GM18873 (cell line): ENCODE data around the gene TSR3.
"Not testable (repeated sequence)": the region's sequence is repeated elsewhere in the genome, so short reads cannot be mapped to it uniquely, and the experiment has no call there.

Experiments used
- ATAC-seq: cut with Tn5 transposase; IDR thresholded peaks from one replicate; pipeline ENCODE4 v1.9.1; 2021; ENCODE audit warnings: mild to moderate bottlenecking, moderate library complexity, moderate number of reproducible peaks; ENCODE audit not compliant: unreplicated experiment, low FRiP score

Gene TSR3

DNA sequence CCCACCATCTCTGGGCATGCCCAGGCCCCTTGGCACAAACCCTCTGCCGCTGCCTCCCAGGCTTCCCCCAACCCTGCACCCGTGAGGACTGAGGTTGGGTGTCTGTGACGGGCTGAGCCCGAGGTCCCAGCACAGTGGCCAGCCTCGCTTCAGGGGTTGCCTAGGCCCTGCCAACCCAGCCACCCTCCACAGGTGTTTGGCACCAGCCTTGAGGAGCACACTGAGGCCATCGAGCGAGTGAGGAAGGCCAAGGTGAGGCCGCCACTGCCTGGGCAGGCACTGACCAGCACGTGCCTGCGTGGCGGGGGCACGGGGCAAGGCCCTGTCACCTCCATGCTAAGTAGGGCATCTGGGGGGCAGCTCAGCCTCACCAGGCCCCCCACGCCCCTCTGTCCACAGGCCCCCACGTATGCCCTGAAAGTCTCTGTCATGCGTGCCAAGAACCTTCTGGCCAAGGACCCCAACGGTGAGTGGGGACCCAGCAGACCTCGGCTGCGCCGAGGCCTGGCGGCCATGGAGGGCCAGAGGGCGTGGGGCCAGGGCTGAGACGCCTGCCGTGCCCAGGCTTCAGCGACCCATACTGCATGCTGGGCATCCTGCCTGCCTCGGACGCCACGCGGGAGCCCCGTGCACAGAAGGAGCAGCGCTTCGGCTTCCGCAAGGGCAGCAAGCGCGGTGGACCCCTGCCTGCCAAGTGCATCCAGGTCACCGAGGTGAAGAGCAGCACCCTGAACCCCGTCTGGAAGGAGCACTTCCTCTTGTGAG is 10.8 kb downstream of the TSR3 start:
- no peak for ATAC-seq

DNA sequence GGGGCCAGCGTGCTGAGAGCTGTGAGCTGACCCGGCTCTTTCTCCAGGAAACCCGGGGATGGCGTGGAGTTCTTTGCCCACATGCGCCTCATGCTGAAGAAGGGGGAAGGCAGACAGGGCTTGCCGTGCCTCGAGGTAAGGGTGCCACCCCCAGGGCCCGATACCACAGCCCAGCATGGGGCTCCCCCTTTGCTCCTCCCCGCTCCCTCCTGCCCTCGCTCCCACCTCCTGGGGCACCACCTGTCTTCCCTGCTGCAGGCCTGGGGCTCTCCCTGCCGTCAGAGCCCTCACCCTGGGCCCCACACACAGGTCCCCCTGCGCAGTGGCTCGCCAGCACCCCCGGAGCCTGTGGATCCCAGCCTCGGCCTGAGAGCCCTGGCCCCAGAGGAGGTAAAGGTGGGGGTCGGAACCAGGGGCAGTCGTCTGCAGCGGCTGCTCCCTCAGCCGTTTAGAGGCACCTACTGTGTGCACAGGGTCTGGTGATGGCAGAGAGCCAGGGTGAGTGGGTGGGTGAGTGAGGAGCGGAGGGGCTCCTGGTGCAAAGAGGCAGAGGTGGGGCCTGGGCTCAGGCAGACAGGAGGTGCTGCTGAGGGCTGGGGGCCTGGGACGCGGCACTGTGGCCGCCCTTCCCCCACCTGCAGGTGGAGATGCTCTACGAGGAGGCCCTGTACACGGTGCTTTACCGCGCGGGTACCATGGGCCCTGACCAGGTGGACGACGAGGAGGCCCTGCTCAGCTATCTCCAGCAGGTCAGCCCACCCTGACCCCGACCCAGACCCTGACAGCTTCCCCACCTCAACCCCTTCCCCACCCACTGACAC is 12.6 kb downstream of the TSR3 start:
- ATAC-seq: no peak

DNA sequence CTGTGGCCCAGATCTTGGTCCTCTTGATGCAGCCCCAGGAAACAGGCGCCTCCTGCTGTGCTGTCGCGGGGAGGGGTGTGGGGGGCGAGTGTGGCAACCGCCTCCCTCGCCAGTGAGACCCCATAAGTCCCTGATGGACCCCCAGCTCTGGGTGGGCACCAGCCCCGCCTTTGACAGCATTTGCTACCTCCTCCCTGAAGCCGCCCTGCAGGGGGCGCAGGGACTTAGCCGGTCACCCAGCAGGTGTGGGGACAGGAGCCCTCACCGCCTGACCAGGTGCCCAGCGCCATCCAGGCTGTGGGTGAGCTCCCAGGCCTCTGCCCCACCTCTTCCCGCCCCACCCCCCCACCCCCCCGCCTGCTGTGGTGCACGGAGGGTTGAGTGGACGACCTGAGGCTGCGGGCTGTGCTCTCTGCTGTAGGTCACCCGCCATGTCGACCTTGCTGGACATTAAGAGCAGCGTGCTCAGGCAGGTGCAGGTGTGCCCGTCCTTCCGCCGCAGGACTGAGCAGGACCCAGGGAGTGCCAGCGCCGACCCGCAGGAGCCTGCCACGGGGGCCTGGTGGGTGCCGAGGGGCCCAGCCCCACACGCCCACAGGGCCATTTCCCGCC is 13.5 kb downstream of the TSR3 start:
- ATAC-seq: no peak

DNA sequence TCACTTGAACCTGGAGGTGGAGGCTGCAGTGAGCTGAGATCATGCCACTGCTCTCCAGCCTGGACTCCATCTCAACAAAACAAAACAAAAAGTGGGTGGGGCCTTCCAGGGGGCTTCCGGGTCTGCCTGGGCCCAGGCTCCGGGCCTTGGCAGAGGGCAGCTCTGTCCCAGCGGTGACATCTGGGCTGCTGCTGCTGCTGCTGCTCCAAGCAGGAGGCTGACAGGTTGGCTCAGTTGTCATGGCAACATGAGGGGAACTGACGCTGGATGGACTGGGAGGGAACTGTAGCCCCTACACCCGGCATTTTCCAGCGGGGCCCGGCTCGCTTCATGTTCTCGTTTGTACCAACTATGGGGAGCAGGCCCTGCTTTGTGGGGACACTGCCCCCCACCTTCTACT is 14.2 kb downstream of the TSR3 start:
- no peak for ATAC-seq

DNA sequence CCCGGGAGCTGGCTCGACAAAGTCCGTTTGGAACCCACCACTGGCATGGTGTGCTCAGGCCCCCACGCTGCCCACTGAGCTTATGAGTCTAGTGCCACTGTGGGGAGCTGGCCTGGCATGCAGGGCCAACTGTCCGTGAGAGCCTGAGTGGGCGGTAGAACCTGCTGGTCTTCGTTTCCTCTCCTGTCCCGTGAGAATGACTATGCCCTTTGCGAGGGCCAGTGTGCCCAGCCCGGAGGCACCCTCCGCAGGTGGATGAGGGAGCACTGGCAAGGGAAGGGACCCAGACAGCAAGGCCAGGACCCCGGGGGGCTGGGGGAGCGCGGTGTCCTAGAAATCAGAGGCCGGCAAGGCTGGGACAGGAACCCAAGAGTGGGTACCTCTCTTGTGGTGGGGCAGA is 15.1 kb downstream of the TSR3 start:
- ATAC-seq: no peak

DNA sequence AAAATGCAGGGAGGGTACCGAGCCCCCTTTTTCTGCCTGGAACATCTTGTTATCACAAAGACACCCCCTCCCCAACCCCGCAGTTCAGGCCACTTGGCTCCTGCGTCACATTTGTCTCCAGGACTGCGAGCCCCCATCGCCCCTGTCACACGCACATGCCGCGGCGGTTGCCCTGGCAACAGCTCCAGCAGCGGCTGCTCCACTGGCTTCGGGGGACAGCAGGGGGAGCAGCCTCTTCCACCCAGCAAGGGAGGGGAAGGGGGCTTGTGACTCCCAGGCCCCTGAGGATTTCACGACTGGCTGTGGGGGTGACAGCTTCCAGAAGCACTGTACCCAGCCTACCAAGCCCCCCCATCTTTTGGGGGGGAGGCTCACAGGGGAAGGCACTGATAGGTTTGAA is 15.7 kb downstream of the TSR3 start:
- no peak for ATAC-seq

DNA sequence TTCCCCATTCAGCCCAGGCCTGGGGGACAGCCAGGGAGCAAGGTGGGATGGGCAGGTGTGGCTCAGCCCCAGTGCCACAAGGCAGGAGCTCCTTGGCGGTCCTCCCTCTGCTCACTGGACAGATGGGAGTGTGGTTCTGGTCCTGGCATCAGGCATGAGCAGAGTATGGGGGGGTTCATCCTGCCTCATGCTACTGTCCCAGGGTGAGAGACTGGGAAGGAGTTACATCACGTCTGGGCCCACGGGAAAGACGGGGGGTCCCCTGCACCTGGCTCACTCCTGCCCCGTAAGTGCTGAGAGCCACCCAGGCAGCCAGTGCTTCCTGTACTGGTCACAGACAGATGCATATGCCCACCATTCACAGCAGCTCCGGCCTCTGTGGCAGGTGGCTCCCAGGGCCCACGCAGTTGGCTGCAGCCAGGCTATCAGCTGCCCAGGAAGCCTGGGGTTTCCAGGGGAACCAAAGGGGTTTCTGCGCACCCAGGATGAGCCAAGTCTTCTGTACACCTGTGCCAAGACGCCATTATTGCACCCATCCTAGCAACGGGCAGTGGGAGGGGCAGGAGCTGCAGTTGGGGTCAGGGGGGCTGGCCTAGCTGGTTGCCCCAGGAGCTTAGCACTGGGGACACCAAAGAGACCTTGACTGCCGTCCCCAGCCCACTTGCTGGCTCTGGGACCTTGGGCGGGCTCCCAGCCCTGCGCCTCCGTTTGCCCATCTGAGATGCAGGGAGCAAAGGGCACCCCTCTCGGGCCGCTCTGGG is 16.3 kb downstream of the TSR3 start:
- ATAC-seq: no peak

DNA sequence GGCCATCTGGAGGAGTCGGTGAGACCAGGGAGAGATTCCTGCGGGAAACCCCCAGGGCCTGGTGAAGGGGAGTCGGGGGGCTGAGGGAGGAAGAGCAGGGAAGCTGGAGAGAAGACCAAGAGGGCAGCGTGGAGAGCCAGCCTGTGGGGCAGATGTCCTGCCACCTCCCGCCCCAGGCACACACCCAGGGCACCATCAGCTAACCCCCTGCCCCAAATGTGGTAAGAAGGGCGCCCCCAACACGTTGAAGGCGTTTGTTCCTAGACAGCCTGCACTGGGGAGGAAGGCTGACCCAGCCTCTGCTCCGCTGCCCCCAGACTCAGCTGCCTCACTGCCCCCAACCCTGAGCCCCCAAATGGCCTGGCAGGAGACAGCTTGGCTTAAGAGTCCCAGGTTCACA is 16.9 kb downstream of the TSR3 start:
- ATAC-seq: no peak

DNA sequence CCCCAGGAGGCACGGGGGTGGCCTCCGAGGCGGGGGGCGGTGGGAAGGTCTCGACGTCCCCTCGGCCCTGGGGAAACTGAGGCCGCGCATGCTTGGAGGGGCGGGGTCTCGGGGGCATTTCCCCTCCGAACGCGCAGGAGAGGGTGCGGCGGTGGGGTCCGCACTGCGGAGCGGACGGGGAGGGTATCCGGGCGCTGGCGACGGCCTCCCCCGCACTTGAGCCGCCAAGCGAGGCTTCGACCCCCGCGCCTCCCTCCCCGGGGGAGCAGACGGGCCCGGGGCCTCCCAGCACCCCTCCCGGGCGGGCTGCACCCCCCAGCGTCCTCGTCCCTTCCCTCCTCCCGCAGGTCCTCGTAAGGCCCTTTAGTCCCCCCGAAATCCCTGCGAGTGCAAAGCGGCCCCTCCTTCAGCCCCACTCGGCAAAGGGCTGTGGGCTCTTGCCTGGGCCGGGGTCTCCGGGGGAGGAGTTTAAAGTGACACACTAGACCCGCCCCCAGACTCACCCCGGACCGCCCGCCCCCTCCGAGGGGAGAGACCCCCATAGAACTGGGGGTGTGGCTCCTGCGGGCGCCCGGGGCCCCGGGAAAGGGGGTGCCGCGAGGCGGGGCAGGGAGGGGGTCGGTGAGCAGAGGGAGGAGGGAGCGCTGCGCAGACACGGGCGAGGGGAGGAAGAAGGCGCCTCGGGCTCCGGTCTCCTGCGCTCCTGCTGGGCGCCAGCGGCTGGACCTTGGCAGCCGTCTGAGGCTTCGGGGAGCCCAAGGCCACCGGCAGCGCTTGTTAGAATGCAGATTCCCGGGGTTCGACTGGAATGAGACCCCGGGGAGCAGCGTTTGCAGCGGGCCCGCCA is 17.6 kb downstream of the TSR3 start:
- ATAC-seq: no peak

DNA sequence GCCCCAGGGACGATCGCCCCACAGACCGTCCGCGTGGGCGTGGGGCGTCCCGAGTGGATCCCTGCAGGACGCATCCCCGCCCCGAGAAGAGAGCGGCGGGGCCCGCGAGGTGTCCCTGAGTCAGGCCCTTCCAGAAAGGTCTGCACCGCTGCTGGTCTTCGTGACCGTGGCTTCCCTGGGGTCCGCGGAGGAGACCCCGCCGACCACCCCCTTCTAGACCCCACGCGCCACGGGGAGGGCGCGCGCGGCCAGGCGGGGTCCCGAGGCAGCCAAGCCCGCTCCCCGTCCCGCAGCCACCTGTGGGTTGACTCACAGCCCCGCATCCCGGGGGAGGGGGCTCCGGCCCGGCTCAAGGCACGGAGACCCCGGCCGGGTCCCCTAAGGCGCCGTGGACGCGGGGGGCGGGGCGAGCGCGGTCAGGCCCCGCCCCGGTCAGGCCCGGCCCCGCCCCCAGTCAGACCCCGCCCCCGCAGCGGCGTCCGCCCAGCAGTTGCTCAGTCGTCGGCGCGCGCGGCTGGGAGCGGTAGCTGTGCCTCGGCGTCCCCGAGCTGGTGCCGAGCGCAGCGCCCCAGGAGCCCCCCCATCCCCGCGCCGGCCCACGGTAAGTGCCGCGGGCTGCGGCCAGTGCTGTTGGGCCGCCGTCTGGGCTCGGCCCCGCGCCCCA is 18.4 kb downstream of the TSR3 start, which contains the start of gene BAIAP3:
BAIAP3 (plus strand) TSS at position 497 of the 664 bp plus-strand sequence. CDS start 4,905 bp downstream, outside the sequence.
- ATAC-seq: no peak

DNA sequence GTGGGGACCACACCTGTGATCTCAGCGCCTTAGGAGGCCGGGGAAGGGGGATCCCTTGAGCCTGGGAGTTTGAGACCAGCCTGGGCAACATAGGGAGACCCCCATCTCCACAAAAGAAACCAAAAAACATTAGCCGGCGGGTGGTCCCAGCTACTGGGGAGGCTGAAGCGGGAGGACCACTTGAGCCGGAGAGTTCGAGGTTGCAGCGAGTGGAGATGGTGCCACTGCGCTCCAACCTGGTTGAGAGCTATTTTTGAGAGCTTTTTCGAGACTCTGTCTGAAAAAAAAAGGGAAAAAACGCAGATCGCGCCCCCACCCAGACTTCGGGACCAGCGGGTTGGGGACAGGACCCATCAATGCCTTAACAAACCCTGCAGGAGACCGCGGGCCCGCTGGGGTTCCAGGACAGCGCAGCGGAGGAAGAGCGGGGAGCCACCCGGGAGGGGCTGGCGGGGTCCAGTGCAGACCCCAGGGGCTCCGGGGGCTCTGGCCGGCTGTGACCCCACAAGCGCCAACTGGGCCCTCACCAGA is 19.0 kb downstream of the TSR3 start:
- ATAC-seq: no peak

DNA sequence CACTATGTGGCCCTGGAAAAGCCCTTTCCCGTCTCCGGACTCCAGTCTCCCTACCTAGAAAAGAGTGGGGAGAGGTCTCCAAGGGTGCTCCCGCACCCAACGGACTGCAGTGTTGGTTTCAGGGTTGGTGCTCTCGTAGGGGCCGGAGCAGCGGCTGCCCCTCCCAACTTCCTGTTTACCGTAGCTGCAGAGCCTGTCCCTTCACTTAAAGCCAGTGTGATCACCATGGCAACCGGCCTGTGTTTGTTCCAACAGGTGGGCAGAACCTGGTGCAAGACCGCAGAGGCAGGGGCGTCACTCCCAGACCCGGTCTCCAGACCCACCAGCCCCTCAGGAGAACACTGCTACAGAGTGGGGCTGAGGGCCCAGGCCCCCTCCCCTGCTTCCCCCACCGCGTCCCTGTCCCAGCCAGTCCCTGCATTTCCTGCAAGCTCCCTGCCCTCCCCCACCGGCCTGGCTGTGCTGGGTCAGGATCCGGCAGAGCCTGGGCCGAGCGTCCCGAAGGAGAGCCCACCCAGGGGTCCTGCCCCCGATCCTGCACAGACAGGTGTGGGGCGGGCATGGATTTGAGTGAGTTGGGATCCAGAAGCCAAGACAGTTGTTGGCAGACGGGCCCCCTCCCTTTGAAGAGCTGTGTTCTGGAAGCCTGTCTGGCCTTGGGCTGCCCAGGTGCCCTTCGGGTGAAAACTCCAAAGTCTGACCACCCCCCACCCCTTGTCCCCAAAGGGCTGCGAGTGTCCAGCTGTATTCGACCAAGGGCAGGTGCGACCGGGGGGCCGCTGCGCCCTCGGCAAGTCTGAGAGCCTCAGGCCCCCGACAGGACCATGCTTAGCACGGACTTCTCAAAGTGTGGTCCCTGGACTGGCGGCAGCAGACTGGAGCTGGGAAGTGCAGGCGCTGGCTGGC is 19.7 kb downstream of the TSR3 start:
- no peak for ATAC-seq

DNA sequence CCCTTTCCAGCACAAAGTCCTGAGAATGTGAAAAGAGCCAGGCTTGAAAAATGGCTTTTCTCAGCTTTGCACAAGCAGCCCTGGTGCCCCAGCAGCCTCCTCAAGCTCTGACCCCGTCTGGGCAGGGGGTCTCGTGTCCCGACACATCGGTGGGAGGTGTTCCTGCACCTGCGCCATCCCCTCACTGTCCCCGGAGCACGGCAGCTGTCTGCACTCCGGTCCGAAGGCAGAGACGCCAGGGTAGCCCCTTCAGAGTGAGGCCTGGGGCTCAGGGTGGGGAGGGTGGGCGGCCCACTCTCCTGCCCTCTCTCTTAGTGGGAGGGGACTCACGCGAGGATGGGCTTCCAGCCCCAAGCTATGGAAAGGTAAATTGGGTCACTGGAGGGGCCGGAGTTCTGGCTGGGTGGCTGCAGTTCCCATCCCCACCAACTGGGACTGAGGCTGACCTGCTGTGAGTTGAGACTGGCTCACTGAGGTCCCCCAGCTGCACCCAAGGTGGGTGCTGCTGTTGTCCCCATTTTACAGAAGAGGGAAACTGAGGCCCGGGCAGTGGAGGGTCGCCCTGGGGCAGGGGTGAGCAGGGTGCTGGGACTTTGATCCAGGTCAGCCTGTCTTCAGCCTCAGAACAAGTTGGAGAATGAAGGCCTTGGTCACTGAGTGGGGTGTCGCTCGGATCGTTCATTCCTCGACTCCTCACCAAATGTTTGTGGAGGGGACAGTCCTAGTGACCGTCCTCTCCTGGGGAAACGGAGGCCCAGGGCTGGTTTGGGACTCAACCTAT is 20.6 kb downstream of the TSR3 start:
- ATAC-seq: no peak

DNA sequence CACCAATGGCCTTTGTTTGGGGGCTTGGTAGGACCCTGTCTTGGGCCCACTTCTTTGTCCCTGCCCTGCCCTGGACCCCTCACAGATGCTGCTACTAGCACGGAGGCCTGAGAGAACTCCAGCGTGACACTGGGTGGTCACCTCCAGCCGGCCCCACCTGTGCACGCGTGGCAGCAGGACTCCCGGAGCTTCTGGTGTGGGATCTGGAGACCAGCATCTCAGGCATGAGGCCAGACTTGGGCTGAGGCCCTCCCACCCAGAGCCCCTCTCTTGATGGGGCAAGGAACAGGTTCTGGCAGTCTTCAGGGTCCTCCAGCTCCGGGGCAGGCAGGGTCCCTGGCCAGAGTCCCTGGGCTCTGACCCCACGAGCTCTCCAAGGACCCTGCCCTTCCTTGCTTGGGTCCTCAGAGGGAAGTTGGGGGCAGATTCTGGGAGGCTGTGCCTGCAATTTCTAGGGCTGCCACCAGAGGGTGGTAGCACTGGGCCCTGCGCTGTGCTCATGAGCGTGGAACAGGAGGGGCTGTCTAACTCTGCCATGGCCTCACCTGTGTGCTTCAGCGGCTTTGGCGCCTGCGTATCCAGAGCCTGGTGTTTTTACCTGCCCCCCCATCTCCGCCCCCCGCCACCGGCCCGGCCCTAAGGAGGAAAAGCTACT is 21.3 kb downstream of the TSR3 start:
- ATAC-seq: no peak

DNA sequence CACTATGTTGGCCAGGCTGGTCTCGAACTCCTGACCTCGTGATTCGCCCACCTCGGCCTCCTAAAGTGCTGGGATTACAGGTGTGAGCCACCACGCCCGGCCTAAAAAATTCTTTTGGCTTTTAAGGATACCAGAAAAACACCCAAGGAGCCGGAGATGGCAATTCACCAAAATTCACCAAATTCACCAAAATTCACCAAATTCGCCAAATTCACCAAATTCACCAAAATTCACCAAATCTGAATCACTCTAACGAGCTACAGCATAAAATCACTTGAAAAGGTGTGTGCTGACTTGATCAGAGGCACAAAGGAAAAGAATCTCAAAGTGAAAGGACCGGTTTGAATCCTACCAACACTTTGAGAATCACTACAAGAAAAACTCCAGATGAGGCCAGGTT is 22.7 kb downstream of the TSR3 start:
- ATAC-seq: not testable (repeated sequence)

DNA sequence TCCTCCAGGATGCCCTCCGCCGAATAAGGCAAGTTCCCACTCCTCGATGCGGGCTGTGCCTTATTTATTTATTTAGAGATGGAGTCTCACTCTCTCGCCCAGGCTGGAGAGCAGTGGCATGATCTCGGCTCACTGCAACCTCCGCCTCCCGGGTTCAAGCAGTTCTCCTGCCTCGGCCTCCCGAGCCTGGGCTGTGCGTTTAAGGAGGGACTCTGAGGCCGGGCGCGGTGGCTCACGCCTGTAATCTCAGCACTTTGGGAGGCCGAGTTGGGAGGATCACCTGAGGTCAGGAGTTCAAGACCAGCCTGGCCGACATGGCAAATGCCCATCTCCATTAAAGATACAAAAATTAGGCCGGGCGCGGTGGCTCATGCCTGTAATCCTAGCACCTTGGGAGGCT is 23.5 kb downstream of the TSR3 start:
- not testable (repeated sequence) for ATAC-seq

DNA sequence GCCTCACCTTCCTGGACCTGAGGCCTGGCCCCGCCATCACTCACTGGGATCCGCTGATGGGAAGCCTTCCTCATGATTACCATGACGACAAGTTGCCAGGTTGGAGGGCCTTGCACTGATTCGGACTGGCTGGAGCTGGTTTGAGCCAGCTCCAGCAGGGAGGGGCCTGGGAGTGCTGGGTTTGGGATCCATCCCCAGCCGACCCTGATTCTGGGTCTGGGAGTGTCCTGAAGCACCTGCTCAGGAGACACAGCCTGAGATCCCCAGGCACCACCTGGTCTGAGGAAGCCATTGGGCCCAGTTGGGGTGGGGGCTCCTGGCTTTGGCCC is 24.1 kb downstream of the TSR3 start:
- ATAC-seq: no peak
